Measurements from ENCODE around the gene LARP4.

DNA sequence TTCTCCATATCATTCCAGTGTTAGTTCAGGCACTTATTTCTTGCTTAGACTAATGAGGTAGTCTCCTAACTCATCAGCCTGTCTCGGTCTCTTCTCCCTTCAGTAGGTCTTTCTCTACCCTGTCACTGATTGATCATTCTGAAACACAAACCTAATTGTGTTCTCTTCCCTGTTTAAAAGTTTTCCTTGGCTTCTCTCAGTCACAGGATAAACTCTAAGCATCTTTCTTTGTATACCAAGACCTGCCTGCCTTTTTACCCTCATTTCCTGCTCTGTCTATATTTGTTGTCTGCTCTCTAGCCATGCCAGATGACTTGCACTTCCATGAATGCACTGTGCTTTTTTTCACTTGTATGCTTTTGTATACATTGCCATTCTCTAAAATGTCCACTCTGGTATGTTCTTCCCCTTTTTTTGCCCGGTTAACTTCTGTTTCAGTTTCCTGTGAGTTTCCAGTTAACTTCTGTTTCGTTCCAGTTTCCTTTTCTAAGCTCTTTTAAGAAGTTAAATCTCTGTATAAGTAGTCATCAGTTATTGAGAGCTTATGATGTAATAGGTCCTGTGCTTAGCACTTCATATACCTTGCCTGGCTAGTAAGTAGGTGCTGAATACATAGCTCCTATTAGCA, 116.8 kb downstream of the LARP4 start:
- TF ChIP-seq, protein P1, sequence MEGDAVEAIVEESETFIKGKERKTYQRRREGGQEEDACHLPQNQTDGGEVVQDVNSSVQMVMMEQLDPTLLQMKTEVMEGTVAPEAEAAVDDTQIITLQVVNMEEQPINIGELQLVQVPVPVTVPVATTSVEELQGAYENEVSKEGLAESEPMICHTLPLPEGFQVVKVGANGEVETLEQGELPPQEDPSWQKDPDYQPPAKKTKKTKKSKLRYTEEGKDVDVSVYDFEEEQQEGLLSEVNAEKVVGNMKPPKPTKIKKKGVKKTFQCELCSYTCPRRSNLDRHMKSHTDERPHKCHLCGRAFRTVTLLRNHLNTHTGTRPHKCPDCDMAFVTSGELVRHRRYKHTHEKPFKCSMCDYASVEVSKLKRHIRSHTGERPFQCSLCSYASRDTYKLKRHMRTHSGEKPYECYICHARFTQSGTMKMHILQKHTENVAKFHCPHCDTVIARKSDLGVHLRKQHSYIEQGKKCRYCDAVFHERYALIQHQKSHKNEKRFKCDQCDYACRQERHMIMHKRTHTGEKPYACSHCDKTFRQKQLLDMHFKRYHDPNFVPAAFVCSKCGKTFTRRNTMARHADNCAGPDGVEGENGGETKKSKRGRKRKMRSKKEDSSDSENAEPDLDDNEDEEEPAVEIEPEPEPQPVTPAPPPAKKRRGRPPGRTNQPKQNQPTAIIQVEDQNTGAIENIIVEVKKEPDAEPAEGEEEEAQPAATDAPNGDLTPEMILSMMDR (IDR thresholded peaks at IDR 0.05), result no peak
- TF ChIP-seq EZH2 (IDR thresholded peaks at IDR 0.05), result no peak

Data from neural progenitor cell (in vitro differentiated cells).